Neuronal stem cell (in vitro differentiated cells): ENCODE measurements around the gene SSBP3.
A peak's percentile ranks its signal among the peaks of the same experiment; 100 is the strongest.

Source experiments
- DNase-seq: peaks from one replicate; pipeline ENCODE4 v3.0.0-alpha.2; 2013; ENCODE audit warnings: low spot score
- H2AFZ ChIP-seq: one replicate; pipeline ENCODE4 v1.6.1; 2013; ENCODE audit warnings: mild to moderate bottlenecking, low read length, inconsistent platforms
- H2AK5ac ChIP-seq: 2 replicates; pipeline ENCODE4 v1.6.1; 2013; ENCODE audit warnings: low read depth, mild to moderate bottlenecking, inconsistent platforms, low read length, moderate library complexity, mixed read lengths
- H2BK120ac ChIP-seq: 2 replicates; pipeline ENCODE4 v1.6.1; 2013; ENCODE audit warnings: low read depth, mild to moderate bottlenecking, inconsistent platforms, low read length, moderate library complexity, mixed read lengths
- H2BK12ac ChIP-seq: one replicate; pipeline ENCODE4 v1.6.1; 2013; ENCODE audit warnings: low read length, inconsistent platforms
- H2BK15ac ChIP-seq: 2 replicates; pipeline ENCODE4 v1.6.1; 2013; ENCODE audit warnings: mild to moderate bottlenecking, low read length, inconsistent platforms, mixed read lengths
- H2BK5ac ChIP-seq: one replicate; pipeline ENCODE4 v1.6.1; 2013; ENCODE audit warnings: inconsistent platforms, mild to moderate bottlenecking, low read length, moderate library complexity
- H3K14ac ChIP-seq: one replicate; pipeline ENCODE4 v1.6.1; 2013; ENCODE audit warnings: low read length, inconsistent platforms
- H3K18ac ChIP-seq: 2 replicates; pipeline ENCODE4 v1.6.1; 2013; ENCODE audit warnings: low read length, inconsistent platforms
- H3K23ac ChIP-seq: 2 replicates; pipeline ENCODE4 v1.6.1; 2013; ENCODE audit warnings: low read depth, mild to moderate bottlenecking, mixed read lengths, low read length, inconsistent platforms; ENCODE audit not compliant: poor library complexity
- H3K27ac ChIP-seq: replicated peaks from 3 replicates; pipeline ENCODE4 v1.5.1; 2013; ENCODE audit warnings: low read length, inconsistent platforms
- H3K27me3 ChIP-seq, 3 experiments: 2 replicates each; pipeline ENCODE4 v1.6.1; 2013; ENCODE audit warnings: low read length in 3 of 3, mild to moderate bottlenecking in 2 of 3, inconsistent platforms in 1 of 3, low read depth in 1 of 3, mixed read lengths in 1 of 3, moderate library complexity in 1 of 3; ENCODE audit not compliant: control insufficient read depth in 3 of 3, insufficient read depth in 3 of 3
- H3K36me3 ChIP-seq, 2 donors: replicated peaks in 1 of 2; 2 replicates each; pipeline ENCODE4 v1.6.1; 2013; ENCODE audit warnings: low read length in 2 of 2; ENCODE audit not compliant: control insufficient read depth in 2 of 2, insufficient read depth in 2 of 2
- H3K4ac ChIP-seq: 2 replicates; pipeline ENCODE4 v1.6.1; 2013; ENCODE audit warnings: inconsistent platforms, mild to moderate bottlenecking, low read length, moderate library complexity
- H3K4me1 ChIP-seq, 2 donors: 1 replicate in 1 of 2; 2 replicates in 1 of 2; pipeline ENCODE4 v1.6.1; 2013; ENCODE audit warnings: low read length in 2 of 2, low read depth in 1 of 2; ENCODE audit not compliant: control insufficient read depth in 2 of 2, insufficient read depth in 1 of 2
- H3K4me2 ChIP-seq: one replicate; pipeline ENCODE4 v1.6.1; 2013; ENCODE audit warnings: mild to moderate bottlenecking, low read length, inconsistent platforms; ENCODE audit not compliant: insufficient read depth, poor library complexity, severe bottlenecking
- H3K4me3 ChIP-seq, 2 donors: 2 replicates each; pipeline ENCODE4 v1.5.1; 2013; ENCODE audit warnings: low read length in 2 of 2, mild to moderate bottlenecking in 2 of 2, inconsistent platforms in 1 of 2, moderate library complexity in 1 of 2
- H3K79me1 ChIP-seq: one replicate; pipeline ENCODE4 v1.6.1; 2013; ENCODE audit warnings: low read depth, mild to moderate bottlenecking, inconsistent platforms, low read length, moderate library complexity
- H3K9ac ChIP-seq: one replicate; pipeline ENCODE4 v1.6.1; 2013; ENCODE audit warnings: mild to moderate bottlenecking, low read depth, low read length, inconsistent platforms; ENCODE audit not compliant: poor library complexity
- H3K9me3 ChIP-seq, 2 donors: replicated peaks in 1 of 2; 2 replicates each; pipeline versions ENCODE3 to v1.6.1; 2013; ENCODE audit warnings: low read length in 2 of 2, mild to moderate bottlenecking in 2 of 2, inconsistent platforms in 1 of 2, low read depth in 1 of 2, mixed read lengths in 1 of 2, moderate library complexity in 1 of 2; ENCODE audit not compliant: control insufficient read depth in 2 of 2, insufficient read depth in 1 of 2
- H4K8ac ChIP-seq: one replicate; pipeline ENCODE4 v1.6.1; 2013; ENCODE audit warnings: low read depth, mild to moderate bottlenecking, inconsistent platforms, low read length, moderate library complexity
- H4K91ac ChIP-seq: one replicate; pipeline ENCODE4 v1.6.1; 2013; ENCODE audit warnings: low read length, low read depth, mild to moderate bottlenecking, inconsistent platforms; ENCODE audit not compliant: poor library complexity
- WGBS, 2 donors: extraction: QIAGEN DNeasy Blood & Tissue Kit; methylation state at CpG; one replicate each; pipeline ENCODE4 v1.1.7; 2013; ENCODE audit warnings: missing lambda C conversion rate in 2 of 2, mixed read lengths in 1 of 2; ENCODE audit not compliant: insufficient read length in 2 of 2, insufficient replicate concordance in 1 of 2; ENCODE audit errors: extremely low coverage in 2 of 2; 5-methylcytosine and 5-hydroxymethylcytosine counted together

Gene SSBP3

GRCh38 chr1:54265126-54265525 lies 141.1 kb downstream of the SSBP3 start:
- H4K91ac ChIP-seq: no peak overlapping the region
- H2AK5ac ChIP-seq: no peak overlapping the region
- H3K27me3 ChIP-seq: peaks cover 0 to 1% (median 0%) of the 10 kb centered on the region in 3 experiments
- peaks cover 0 to 79% of the 10 kb centered on the region in 2 donors for H3K36me3 ChIP-seq
- peak overlapping the region; percentile 16 for H3K18ac ChIP-seq
- no peaks in the 10 kb centered on the region for H3K9me3 ChIP-seq
- H2BK12ac ChIP-seq: no peak overlapping the region
- H2BK120ac ChIP-seq: no peak overlapping the region
- no peak overlapping the region for H3K4ac ChIP-seq
- no peak overlapping the region for H3K4me2 ChIP-seq
- H3K14ac ChIP-seq: no peak overlapping the region
- H2AFZ ChIP-seq: no peak overlapping the region
- no peak overlapping the region for H3K27ac ChIP-seq
- peak overlapping the region; percentile 50 for H3K23ac ChIP-seq
- no peak overlapping the region for H2BK5ac ChIP-seq
- WGBS, 2 donors: no CpG with 5 or more reads among the region's 8 CpGs
- peaks cover 2 to 3% of the 10 kb centered on the region in 2 donors for H3K4me1 ChIP-seq
- H3K9ac ChIP-seq: no peak overlapping the region
- no peak overlapping the region for H3K4me3 ChIP-seq
- peaks cover 12% of the 10 kb centered on the region for H3K79me1 ChIP-seq
- H4K8ac ChIP-seq: no peak overlapping the region
- no peak overlapping the region for H2BK15ac ChIP-seq
- no peak for DNase-seq

- Histone ChIP-seq H3K18ac (peak overlapping the region; percentile 48), H3K79me1 (peaks cover 10% of the 10 kb centered on the region), H2AFZ (no peak overlapping the region), H2AK5ac (no peak overlapping the region), H2BK5ac (no peak overlapping the region), H3K4me3 (no peak overlapping the region), H3K27me3 (peaks cover 0 to 1% (median 0%) of the 10 kb centered on the region in 3 experiments), H3K4me1 (peaks cover 2 to 3% of the 10 kb centered on the region in 2 donors), H3K9ac (no peak overlapping the region), H3K9me3 (no peaks in the 10 kb centered on the region), H3K4ac (no peak overlapping the region), H2BK12ac (no peak overlapping the region), H2BK120ac (no peak overlapping the region), H3K36me3 (peaks cover 0 to 83% of the 10 kb centered on the region in 2 donors), H4K8ac (no peak overlapping the region), H3K14ac (no peak overlapping the region), H3K27ac (no peak overlapping the region), H4K91ac (no peak overlapping the region), H3K4me2 (no peak overlapping the region), H3K23ac (no peak overlapping the region), H2BK15ac (no peak overlapping the region)
- no peak for DNase-seq
- no CpG with 5 or more reads among the region's 6 CpGs for WGBS, 2 donors
Observed at GRCh38 chr1:54263601-54264226, 142.5 kb downstream of the SSBP3 start.

- Histone ChIP-seq H3K4me2 (no peak overlapping the region), H4K91ac (no peak overlapping the region), H2BK12ac (no peak overlapping the region), H3K9me3 (peaks cover 0 to 1% of the 10 kb centered on the region in 2 donors), H2AK5ac (no peak overlapping the region), H4K8ac (no peak overlapping the region), H3K23ac (no peak overlapping the region), H2AFZ (no peak overlapping the region), H3K4ac (no peak overlapping the region), H3K14ac (no peak overlapping the region), H3K4me3 (no peak overlapping the region), H3K27me3 (peaks cover 0 to 1% (median 0%) of the 10 kb centered on the region in 3 experiments), H3K27ac (no peak overlapping the region), H3K9ac (no peak overlapping the region), H2BK120ac (no peak overlapping the region), H3K18ac (no peak overlapping the region), H3K4me1 (peaks cover 7 to 8% of the 10 kb centered on the region in 2 donors), H2BK5ac (no peak overlapping the region), H3K79me1 (peaks cover 13% of the 10 kb centered on the region), H2BK15ac (no peak overlapping the region), H3K36me3 (peaks cover 0 to 92% of the 10 kb centered on the region in 2 donors)
- no peak for DNase-seq
- no CpG with 5 or more reads among the region's 7 CpGs for WGBS, 2 donors
Observed at GRCh38 chr1:54262244-54262643, 143.9 kb downstream of the SSBP3 start.

- Histone ChIP-seq H2BK5ac (no peak overlapping the region), H4K8ac (no peak overlapping the region), H2AFZ (no peak overlapping the region), H2BK120ac (no peak overlapping the region), H3K9ac (no peak overlapping the region), H3K9me3 (peaks cover 0 to 1% of the 10 kb centered on the region in 2 donors), H2BK15ac (no peak overlapping the region), H3K18ac (no peak overlapping the region), H3K4me3 (no peak overlapping the region), H3K27me3 (peaks cover 0 to 1% (median 0%) of the 10 kb centered on the region in 3 experiments), H2AK5ac (no peak overlapping the region), H3K4me2 (no peak overlapping the region), H3K36me3 (peaks cover 0 to 91% of the 10 kb centered on the region in 2 donors), H3K27ac (no peak overlapping the region), H3K23ac (no peak overlapping the region), H3K4me1 (peaks cover 10 to 16% of the 10 kb centered on the region in 2 donors), H4K91ac (no peak overlapping the region), H3K4ac (no peak overlapping the region), H3K14ac (no peak overlapping the region), H2BK12ac (no peak overlapping the region), H3K79me1 (peaks cover 12% of the 10 kb centered on the region)
- no peak for DNase-seq
- WGBS, 2 donors: no CpG with 5 or more reads among the region's 10 CpGs
Observed at GRCh38 chr1:54260810-54261209, 145.4 kb downstream of the SSBP3 start.
